NCI-H2171 (cell line): Measurements from ENCODE around the gene SCML1.

ENCODE experiments used
- DNase-seq: peaks from one replicate; lab custom pipeline; 2025; lab: John Stamatoyannopoulos, UW

SCML1 gene, protein sequence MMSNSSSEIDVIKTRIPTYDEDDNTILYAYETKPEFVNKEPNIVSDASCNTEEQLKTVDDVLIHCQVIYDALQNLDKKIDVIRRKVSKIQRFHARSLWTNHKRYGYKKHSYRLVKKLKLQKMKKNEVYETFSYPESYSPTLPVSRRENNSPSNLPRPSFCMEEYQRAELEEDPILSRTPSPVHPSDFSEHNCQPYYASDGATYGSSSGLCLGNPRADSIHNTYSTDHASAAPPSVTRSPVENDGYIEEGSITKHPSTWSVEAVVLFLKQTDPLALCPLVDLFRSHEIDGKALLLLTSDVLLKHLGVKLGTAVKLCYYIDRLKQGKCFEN

GRCh38 chrX:17736856-17737709, at the start of gene SCML1:
Gene SCML1, plus strand, starts transcription at chrX:17737493. Its CDS starts 6,694 bp downstream, at chrX:17744187.
- peak; percentile 94 for DNase-seq

- no peak for DNase-seq
Measured at GRCh38 chrX:17687648-17688047, 49.6 kb upstream of the SCML1 start.

GRCh38 chrX:17689971-17690409, 47.3 kb upstream of the SCML1 start:
- DNase-seq = peak; percentile 23

DNA sequence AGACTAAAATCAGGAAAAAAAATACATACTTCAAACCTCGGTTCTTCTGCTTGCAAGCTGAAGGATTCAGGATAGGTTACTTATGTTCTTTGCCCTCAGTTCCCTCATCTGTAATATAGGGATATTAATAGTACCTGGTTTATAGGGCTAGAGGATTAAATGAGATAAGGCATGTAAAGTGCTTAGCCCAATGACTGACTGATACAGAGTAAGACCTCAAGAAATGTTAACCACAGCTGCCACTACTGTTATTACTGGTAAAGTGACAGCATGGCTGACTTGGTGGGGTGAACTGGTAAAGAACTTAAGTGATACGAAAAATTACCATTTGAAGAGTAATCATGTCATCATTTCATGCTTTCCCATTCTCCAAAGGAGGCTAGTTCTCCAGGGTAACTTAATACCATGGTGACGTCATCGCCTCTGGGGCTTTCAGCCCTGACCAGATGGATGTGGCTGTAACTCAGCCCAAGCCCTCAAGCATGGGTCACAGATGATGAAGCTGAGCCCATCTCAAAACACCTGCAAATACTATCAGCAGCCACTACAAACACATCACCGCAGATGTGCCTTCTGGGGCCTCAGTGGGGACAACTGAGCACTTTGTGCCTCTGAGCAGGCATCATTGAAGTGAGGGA, 44.5 kb upstream of the SCML1 start:
- peak; percentile 13 for DNase-seq

- DNase-seq = no peak
Measured at GRCh38 chrX:17697191-17697590, 40.1 kb upstream of the SCML1 start.

DNA sequence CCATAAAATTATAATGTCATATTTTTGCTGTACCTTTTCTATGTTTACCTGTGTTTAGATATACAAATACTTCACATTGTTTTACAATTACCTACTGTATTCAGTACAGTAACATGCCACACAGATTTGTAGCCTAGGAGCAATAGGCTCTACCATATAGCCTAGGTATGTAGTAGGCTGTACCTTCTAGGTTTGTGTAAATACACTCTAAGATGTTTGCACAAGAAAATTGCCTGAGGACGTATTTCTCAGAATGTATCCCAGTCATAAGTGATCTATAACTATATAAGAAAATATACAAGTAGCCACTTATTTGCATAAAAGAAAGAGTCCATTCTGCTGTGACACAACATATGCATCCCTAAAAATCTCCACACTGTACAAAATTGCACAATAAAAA, 36.3 kb upstream of the SCML1 start:
- no peak for DNase-seq

GRCh38 chrX:17703201-17703600, 34.1 kb upstream of the SCML1 start:
- DNase-seq = no peak

- DNase-seq = no peak
Measured at GRCh38 chrX:17705211-17705610, 32.1 kb upstream of the SCML1 start.

GRCh38 chrX:17706676-17707075, 30.6 kb upstream of the SCML1 start:
- no peak for DNase-seq

GRCh38 chrX:17707731-17708130, 29.6 kb upstream of the SCML1 start:
- no peak for DNase-seq

DNA sequence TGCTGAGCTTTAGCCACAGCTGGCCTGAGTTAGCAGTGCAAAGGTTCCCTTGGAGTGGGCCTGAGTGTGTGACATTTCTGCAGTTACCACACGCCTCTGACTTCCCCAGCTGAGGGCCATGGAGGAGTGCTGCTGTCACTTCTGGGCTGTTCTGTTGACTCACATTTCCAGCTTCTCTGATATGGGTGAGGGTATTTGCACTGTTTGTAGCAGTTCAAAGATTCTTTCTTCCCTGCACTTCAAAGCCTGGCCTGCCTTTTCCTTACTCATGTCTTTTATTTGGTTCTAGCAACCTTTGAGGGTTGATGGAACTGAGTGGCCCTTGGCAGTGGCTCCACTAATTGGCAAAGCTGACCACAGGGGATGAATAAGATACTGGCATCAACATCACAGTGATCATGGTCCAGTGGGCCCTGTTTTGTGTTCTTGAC, 26.4 kb upstream of the SCML1 start:
- DNase-seq = no peak

GRCh38 chrX:17713288-17713687, 24.0 kb upstream of the SCML1 start:
- DNase-seq = no peak

DNA sequence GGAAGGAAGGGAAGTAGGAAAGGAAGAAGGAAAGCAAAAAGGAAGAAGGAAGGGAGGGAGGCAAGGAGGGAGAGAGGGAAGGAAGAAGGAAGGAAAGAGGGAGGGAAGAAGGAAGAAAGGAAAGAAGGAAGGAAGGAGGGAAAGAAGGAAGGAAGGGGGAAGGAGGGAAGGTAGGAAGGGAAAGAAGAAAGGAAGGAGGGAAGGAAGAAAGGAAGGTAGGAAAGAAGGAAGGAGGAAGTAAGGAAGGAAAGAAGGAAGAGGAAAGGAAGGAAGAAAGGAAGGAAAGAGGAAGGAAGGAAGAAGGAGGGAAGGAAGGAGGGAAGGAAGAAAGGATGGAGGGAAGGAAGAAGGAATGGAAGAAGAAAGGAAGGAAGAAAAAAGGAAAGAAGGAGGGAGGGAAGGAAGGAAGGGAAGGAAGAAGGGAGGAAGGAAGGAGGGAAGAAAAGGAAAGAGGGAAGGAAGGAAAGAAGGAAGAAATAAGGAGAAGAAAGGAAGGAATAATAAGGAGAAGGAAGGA, 18.6 kb upstream of the SCML1 start:
- DNase-seq = no peak

DNA sequence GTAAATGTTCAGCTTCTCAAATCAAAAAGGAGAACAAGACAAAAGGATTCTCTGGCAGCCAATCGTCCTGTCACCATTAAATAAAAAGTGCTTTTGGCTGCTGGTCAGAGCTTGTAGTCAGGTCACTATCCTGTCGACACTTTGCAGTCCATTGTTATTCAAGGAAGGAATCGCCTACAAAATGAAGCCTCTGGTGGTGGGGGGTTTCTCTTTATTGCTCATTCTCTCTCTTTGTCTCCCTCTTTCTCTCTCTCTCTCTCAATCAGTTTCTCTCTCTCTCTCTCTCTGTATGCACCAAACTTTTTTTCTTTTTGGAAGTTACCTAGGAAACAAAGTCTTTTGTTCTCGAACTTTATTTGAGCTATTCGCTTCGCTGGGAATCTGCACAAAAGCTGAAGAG, 17.6 kb upstream of the SCML1 start:
- DNase-seq = no peak

DNA sequence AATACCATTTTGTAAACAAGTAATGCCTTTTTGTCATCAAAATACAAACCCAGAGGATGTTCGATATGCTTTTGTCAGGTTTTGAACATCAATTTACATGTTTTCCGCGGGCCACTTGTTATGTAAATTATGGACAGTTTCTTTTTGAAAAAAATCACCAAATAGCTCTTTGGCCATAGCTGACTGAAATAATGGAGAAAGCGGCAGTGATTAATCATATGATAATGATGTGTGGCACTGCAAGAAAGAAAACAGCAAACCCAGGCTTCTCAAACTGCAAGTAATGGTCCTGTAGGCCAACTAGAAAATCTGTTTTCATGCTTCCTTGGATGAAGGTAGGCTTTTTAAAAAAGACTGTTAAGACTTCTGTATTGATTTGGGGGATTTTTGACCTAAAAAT, 15.6 kb upstream of the SCML1 start:
- no peak for DNase-seq

DNA sequence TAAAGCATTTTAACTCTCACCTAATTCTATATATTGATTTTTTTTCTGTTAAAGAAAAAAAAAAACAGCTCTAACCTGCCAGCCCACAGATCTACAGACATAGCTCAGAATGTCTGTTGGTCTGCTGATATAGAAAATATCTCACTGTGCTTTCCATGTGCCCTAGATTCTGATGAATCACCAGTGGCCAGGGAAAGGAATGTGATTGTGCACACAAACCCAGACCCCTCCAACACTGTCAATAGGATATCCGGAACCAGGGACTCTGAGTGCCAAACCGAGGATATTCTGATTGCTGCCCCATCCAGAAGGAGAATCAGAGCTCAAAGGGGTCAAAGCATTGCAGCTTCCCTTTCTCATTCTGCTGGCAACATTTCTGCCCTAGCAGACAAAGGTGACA, 12.1 kb upstream of the SCML1 start:
- no peak for DNase-seq

DNA sequence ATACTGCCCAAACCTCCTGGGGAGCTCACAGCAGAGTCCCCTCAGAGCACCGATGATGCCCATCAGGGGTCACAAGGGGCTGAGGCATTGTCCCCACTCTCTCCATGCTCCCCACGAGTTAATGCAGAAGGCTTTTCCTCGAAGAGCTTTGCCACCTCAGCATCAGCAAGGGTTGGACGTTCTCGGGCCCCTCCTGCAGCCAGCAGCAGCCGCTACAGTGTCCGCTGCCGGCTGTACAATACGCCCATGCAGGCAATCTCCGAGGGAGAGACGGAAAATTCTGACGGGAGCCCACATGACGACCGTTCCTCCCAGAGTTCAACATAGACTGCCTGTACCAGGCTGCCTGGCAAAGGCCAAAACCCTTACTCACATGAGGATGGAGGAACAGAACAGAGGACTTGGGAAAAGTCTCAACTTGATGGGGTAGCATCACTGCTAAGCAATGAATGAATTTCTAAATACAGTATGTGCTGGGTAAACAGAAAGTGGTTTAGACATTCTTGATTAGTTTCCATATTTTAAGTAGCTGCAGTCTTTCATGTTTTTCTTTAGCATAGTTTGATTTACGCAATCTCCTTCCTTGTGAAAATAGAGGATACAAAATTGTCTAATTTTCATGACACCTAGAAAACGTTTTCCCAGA, 5.0 kb upstream of the SCML1 start:
- no peak for DNase-seq

GRCh38 chrX:17735406-17735805, 1.9 kb upstream of the SCML1 start:
- no peak for DNase-seq

DNA sequence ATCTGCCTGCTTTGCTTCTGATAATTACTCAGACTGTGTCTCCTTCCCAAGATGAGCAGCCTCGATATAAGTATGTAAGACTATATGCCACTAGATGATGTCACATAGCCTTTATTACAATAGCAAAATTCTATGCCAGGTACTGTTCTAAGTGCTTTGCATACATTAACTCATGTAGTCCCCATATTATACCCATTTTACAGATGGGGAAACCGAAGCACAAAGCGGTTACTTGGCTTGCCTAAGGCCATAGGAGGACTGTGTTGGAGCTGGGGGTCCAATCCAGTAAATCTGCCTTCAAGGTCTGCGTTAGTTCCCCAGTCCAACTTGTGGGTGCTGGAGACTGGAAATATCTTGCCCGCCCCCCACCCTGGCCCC, 826 bp upstream of the SCML1 start:
- DNase-seq = no peak

- no peak for DNase-seq
Measured at GRCh38 chrX:17737710-17737985, 355 bp downstream of the SCML1 start.

- peak; percentile 15 for DNase-seq
Measured at GRCh38 chrX:17737986-17738713, 857 bp downstream of the SCML1 start.
